Measurements from ENCODE around the gene ZYG11A. TPM values are rescaled to one million over a fixed set of nuclear protein-coding genes. Genes with fewer than 3 reads are reported as not detected.

ZYG11A gene
- total and polyA plus RNA-seq, 8 donors, result 0.06 to 0.23 (median 0.18) TPM; not detected in 5

DNA sequence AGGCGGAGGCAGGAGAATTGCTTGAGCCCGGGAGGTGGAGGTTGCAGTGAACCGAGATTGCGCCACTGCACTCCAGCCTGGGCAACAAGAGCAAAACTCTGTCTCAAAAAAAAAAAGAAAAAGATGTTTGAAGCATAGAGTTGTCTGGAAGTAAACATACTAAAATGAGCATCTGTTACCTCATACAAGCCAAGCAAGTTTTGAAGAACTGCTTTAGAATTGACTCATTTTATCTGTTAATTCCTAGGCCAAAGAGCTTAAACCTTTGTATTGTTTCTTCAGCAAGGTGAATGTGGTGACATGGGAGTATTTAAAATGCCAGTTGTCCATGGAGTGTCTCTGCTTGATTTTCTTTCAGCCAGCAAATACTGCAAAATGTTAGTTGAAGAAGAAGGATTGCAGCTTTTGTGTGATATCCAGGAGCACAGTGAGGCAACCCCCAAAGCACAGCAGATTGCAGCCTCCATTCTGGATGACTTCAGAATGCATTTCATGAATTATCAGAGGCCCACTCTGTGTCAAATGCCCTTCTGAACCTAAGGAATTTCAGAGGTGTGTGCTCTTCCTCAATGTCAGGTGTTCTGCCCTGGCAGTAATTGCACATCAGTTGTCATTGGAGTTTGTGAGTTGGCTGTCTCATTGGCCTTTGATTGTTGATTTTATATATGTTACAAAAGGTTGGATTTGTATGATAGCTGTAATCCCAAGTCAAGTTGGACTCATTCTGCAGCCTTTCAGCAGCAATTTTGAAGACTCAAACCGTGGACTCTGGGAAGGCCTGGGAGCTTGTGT is 50.1 kb downstream of the ZYG11A start:
- no peak overlapping the region for H3K4me3 ChIP-seq
- no peak overlapping the region for H3K27ac ChIP-seq
- peaks cover 0 to 31% (median 25%) of the 10 kb centered on the region in 4 donors for H3K36me3 ChIP-seq
- no peak for TF ChIP-seq EP300 (IDR thresholded peaks at IDR 0.05)
- TF ChIP-seq POLR2A (IDR thresholded peaks at IDR 0.05), result no peak
- TF ChIP-seq POLR2AphosphoS5 (IDR thresholded peaks at IDR 0.05), result no peak
- TF ChIP-seq, protein P1, sequence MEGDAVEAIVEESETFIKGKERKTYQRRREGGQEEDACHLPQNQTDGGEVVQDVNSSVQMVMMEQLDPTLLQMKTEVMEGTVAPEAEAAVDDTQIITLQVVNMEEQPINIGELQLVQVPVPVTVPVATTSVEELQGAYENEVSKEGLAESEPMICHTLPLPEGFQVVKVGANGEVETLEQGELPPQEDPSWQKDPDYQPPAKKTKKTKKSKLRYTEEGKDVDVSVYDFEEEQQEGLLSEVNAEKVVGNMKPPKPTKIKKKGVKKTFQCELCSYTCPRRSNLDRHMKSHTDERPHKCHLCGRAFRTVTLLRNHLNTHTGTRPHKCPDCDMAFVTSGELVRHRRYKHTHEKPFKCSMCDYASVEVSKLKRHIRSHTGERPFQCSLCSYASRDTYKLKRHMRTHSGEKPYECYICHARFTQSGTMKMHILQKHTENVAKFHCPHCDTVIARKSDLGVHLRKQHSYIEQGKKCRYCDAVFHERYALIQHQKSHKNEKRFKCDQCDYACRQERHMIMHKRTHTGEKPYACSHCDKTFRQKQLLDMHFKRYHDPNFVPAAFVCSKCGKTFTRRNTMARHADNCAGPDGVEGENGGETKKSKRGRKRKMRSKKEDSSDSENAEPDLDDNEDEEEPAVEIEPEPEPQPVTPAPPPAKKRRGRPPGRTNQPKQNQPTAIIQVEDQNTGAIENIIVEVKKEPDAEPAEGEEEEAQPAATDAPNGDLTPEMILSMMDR (IDR thresholded peaks at IDR 0.05), result no peak
- H3K9me3 ChIP-seq, result no peaks in the 10 kb centered on the region
- no peak for DNase-seq
- WGBS, 5 donors, result 88 to 97% (median 95%) methylated on average over 5 of the region's 5 CpGs
- intact Hi-C loops (cut with DNase I; ENCODE audit: low total_unique reads), result no loop called here
- no peaks in the 10 kb centered on the region for H3K4me1 ChIP-seq
- no peaks in the 10 kb centered on the region for H3K27me3 ChIP-seq

DNA sequence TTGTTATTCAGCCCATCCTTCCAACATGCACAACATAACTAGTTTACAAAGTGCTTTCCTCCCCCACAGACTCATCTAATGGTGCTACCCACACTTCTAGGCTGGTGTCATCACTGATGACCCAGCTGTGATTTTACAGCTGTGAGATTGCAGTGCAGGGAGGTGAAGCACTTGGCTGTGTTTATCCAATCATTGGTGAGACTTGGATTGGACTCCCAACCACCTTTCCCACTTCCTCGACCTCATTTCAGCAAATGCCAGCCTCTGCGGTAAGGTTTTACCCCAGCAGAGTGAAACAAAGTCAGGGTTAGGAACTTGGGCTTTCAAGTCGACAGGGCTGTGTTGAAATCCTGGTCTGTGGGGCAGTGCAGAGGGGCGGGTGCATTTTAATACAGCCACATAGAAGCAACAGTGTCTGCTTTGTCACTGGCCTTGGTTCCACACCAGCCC is 56.9 kb downstream of the ZYG11A start:
- Histone ChIP-seq H3K4me1 (no peaks in the 10 kb centered on the region), H3K27me3 (no peaks in the 10 kb centered on the region), H3K4me3 (no peak overlapping the region), H3K27ac (no peak overlapping the region), H3K9me3 (no peaks in the 10 kb centered on the region), H3K36me3 (peaks cover 0 to 56% (median 41%) of the 10 kb centered on the region in 4 donors)
- WGBS, 5 donors, result 40 to 50% (median 49%) methylated on average over 4 of the region's 4 CpGs
- TF ChIP-seq EP300 (IDR thresholded peaks at IDR 0.05) (no peak), POLR2A (IDR thresholded peaks at IDR 0.05) (no peak), POLR2AphosphoS5 (IDR thresholded peaks at IDR 0.05) (no peak)
- TF ChIP-seq, protein P1 (IDR thresholded peaks at IDR 0.05), result no peak
- DNase-seq, result no peak
- intact Hi-C loops (cut with DNase I; ENCODE audit: low total_unique reads), result no loop called here

DNA sequence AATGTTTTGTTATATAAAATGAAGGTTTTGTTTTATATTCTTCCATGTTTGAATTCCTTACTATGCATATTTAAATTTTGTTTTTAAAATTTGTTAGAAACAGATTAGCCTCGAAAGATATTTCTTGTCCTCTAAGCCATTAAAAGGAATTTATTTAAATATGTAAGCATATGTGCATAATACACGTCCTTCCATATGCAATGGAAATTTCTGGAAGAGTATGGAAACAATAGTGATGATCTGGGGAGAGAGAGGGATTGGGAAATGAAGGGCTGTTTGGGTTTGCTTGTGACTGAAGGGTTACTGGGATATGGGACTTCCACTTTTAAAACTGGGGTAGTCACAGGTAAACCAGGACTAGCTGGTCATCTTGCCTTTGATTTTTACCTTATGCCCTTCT is 57.8 kb downstream of the ZYG11A start:
- peaks cover 0 to 52% (median 38%) of the 10 kb centered on the region in 4 donors for H3K36me3 ChIP-seq
- no peaks in the 10 kb centered on the region for H3K9me3 ChIP-seq
- TF ChIP-seq, protein P1 (IDR thresholded peaks at IDR 0.05), result no peak
- TF ChIP-seq EP300 (IDR thresholded peaks at IDR 0.05) (no peak), POLR2A (IDR thresholded peaks at IDR 0.05) (no peak), POLR2AphosphoS5 (IDR thresholded peaks at IDR 0.05) (no peak)
- H3K4me3 ChIP-seq, result no peak overlapping the region
- H3K27me3 ChIP-seq, result no peaks in the 10 kb centered on the region
- H3K27ac ChIP-seq, result no peak overlapping the region
- intact Hi-C loops (cut with DNase I; ENCODE audit: low total_unique reads), result no loop called here
- WGBS, 5 donors, result 75 to 83% (median 80%) methylated on average over 2 of the region's 2 CpGs
- peaks cover 0 to 5% (median 2%) of the 10 kb centered on the region in 4 donors for H3K4me1 ChIP-seq
- DNase-seq, result no peak

DNA sequence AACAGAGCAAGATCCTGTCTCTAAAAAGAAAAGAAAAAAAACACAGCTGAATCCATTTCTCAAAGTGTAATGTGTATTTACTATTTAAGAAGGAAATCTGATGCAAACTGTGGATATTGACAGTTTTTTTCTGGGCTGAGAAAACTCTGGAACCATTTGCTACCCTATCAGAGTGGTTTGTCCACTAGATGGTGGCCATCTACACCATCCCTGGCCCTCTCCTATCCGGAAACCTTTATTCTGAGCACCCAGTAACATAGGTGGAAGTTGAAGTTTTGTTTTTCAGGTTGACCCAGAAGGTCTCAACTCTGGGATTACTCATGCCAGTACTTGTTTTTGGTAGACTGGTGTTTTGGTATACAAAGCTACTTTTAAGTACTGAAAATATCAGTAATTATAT is 58.8 kb downstream of the ZYG11A start:
- Histone ChIP-seq H3K9me3 (no peaks in the 10 kb centered on the region), H3K27me3 (no peaks in the 10 kb centered on the region), H3K4me1 (peaks cover 0 to 15% (median 9%) of the 10 kb centered on the region in 4 donors), H3K27ac (no peak overlapping the region), H3K36me3 (peaks cover 0 to 46% (median 29%) of the 10 kb centered on the region in 4 donors), H3K4me3 (no peak overlapping the region)
- TF ChIP-seq POLR2AphosphoS5 (IDR thresholded peaks at IDR 0.05) (no peak), EP300 (IDR thresholded peaks at IDR 0.05) (no peak), POLR2A (IDR thresholded peaks at IDR 0.05) (no peak)
- TF ChIP-seq, protein P1 (IDR thresholded peaks at IDR 0.05), result no peak
- intact Hi-C loops (cut with DNase I; ENCODE audit: low total_unique reads), result no loop called here
- no peak for DNase-seq
- WGBS, 5 donors, result 60 to 85% (median 73%) methylated on average over 1 of the region's 1 CpG
